Osteoblast (primary cell): ENCODE measurements around the gene ZIC5. TPM values are rescaled to one million over a fixed set of nuclear protein-coding genes. Genes with fewer than 3 reads are reported as not detected.
"Not testable (repeated sequence)": the region's sequence is repeated elsewhere in the genome, so short reads cannot be mapped to it uniquely, and the experiment has no call there.

ENCODE experiments used
- DNase-seq: peaks from one replicate; pipeline ENCODE4 v3.0.0; 2011; ENCODE audit warnings: low spot score, mixed read lengths; ENCODE audit not compliant: insufficient read length; ENCODE audit errors: missing footprints
- H2AFZ ChIP-seq: 2 replicates; pipeline ENCODE4 v1.6.0; 2011; ENCODE audit warnings: mild to moderate bottlenecking, low read length
- H3K27ac ChIP-seq: 2 replicates; pipeline ENCODE4 v1.5.1; 2011; ENCODE audit warnings: mild to moderate bottlenecking, low read depth, low read length, moderate library complexity
- H3K27me3 ChIP-seq: 2 replicates; pipeline ENCODE4 v1.6.0; 2012; ENCODE audit warnings: mild to moderate bottlenecking, control low read depth, inconsistent platforms, low read length, moderate library complexity; ENCODE audit not compliant: insufficient read depth
- H3K36me3 ChIP-seq: 2 replicates; pipeline ENCODE4 v1.5.1; 2011; ENCODE audit warnings: mild to moderate bottlenecking, low read length, control low read depth, moderate library complexity; ENCODE audit not compliant: insufficient read depth
- H3K4me1 ChIP-seq: 2 replicates; pipeline ENCODE4 v1.5.1; 2011; ENCODE audit warnings: mild to moderate bottlenecking, low read length, control low read depth, moderate library complexity; ENCODE audit not compliant: insufficient read depth
- H3K4me2 ChIP-seq: 2 replicates; pipeline ENCODE4 v1.6.0; 2011; ENCODE audit warnings: mild to moderate bottlenecking, low read length; ENCODE audit not compliant: insufficient read depth
- H3K4me3 ChIP-seq: fragments of 200-600 bp; sonication (generic); 3 replicates; pipeline ENCODE4 v1.5.1; 2012; ENCODE audit warnings: mild to moderate bottlenecking, low read length, inconsistent platforms; ENCODE audit not compliant: insufficient read depth
- H3K79me2 ChIP-seq: 2 replicates; pipeline ENCODE4 v1.6.0; 2012; ENCODE audit warnings: mild to moderate bottlenecking, low read length, control low read depth, inconsistent platforms; ENCODE audit not compliant: insufficient read depth
- H3K9me3 ChIP-seq: 2 replicates; pipeline ENCODE4 v1.5.1; 2011; ENCODE audit warnings: low read depth, low read length, control low read depth
- H4K20me1 ChIP-seq: 2 replicates; pipeline ENCODE4 v1.6.0; 2012; ENCODE audit warnings: mild to moderate bottlenecking, low read length, control low read depth; ENCODE audit not compliant: insufficient read depth
- CTCF ChIP-seq: IDR thresholded peaks from 2 replicates; pipeline ENCODE4 v1.5.1; 2011; ENCODE audit warnings: mild to moderate bottlenecking, low read depth, low read length, moderate library complexity; ENCODE audit errors: extremely low read depth
- total RNA-seq: library from RNA; depleted of rRNA; stranded (reverse); fragments of >200 nt; gene quantifications from 2 replicates; pipeline ENCODE4 v1.2.3, GENCODE V29; 2012

ZIC5 gene
- total RNA-seq, 1 donor = not detected

- Histone ChIP-seq H3K4me3 (no peak overlapping the region), H3K79me2 (no peaks in the 10 kb centered on the region), H3K27me3 (peaks cover 50% of the 10 kb centered on the region), H4K20me1 (no peaks in the 10 kb centered on the region), H3K9me3 (no peaks in the 10 kb centered on the region), H3K4me1 (no peaks in the 10 kb centered on the region), H3K4me2 (no peak overlapping the region), H3K27ac (no peak overlapping the region), H3K36me3 (no peaks in the 10 kb centered on the region), H2AFZ (no peak overlapping the region)
- DNase-seq = no peak
- no peak for TF ChIP-seq CTCF
Observed at GRCh38 chr13:99948411-99948810, 23.2 kb downstream of the ZIC5 start.

- no peaks in the 10 kb centered on the region for H3K4me1 ChIP-seq
- H3K79me2 ChIP-seq = no peaks in the 10 kb centered on the region
- no peak overlapping the region for H3K4me2 ChIP-seq
- H3K4me3 ChIP-seq = no peak overlapping the region
- H3K9me3 ChIP-seq = no peaks in the 10 kb centered on the region
- no peak overlapping the region for H2AFZ ChIP-seq
- no peak overlapping the region for H3K27ac ChIP-seq
- no peak for TF ChIP-seq CTCF
- DNase-seq = no peak
- H4K20me1 ChIP-seq = no peaks in the 10 kb centered on the region
- peaks cover 45% of the 10 kb centered on the region for H3K27me3 ChIP-seq
- no peaks in the 10 kb centered on the region for H3K36me3 ChIP-seq
Observed at GRCh38 chr13:99947666-99948065, 23.9 kb downstream of the ZIC5 start.

- not testable (repeated sequence) for H3K79me2 ChIP-seq, H3K27ac ChIP-seq, H3K36me3 ChIP-seq, H4K20me1 ChIP-seq, H3K4me2 ChIP-seq, H3K9me3 ChIP-seq, H3K4me1 ChIP-seq, H2AFZ ChIP-seq, DNase-seq, H3K4me3 ChIP-seq
- peaks cover 28% of the 10 kb centered on the region for H3K27me3 ChIP-seq
Observed at GRCh38 chr13:99945515-99945914, 26.1 kb downstream of the ZIC5 start.

- Histone ChIP-seq H3K27me3 (peaks cover 19% of the 10 kb centered on the region), H3K4me3 (no peak overlapping the region), H3K4me1 (no peaks in the 10 kb centered on the region), H3K79me2 (no peaks in the 10 kb centered on the region), H3K4me2 (no peak overlapping the region), H2AFZ (no peak overlapping the region), H4K20me1 (no peaks in the 10 kb centered on the region), H3K27ac (no peak overlapping the region), H3K36me3 (no peaks in the 10 kb centered on the region), H3K9me3 (no peaks in the 10 kb centered on the region)
- TF ChIP-seq CTCF = no peak
- DNase-seq = no peak
Observed at GRCh38 chr13:99944606-99945005, 27.0 kb downstream of the ZIC5 start.
